ENCODE data around the gene PIGH. TPM values are rescaled to one million over a fixed set of nuclear protein-coding genes. Genes with fewer than 3 reads are reported as not detected.

The PIGH gene
- polyA plus RNA-seq, 1 of the 3 experiments (the other 2 are of a cell fraction), result 23.6 TPM

DNA sequence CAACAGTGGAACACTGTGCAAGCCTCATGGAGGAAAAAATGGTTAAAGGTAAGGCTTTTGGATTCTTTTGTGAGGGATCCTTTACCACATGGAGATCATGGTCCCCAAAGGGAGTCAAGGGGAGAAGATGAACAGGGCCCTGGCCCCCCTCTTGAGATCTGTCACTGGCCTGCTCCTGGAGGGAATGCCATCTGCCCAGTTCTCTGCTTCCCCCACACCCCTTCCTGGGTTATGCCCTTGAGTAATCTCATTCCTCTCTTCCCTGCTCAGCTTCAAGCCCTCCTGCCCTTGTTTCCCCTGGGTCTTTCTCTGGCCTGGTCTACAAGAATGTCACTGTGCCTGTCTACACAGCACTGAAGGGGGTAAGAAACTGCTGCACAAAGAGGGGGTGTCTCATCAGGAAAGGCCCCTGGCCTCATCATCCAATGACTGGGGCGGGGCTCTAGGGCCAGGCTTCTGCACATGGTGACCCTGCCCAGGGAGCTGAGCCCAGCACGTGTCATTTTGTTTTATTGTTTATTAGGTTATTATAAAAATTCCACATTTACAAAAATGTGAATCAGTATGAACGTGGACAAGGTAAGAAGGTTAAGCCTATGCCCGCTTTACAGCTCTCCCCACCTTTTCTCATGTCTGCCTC is 30.3 kb downstream of the PIGH start:
- H3K9ac ChIP-seq, result no peak overlapping the region
- H4K20me1 ChIP-seq (ENCODE audit: insufficient read depth), result no peaks in the 10 kb centered on the region
- H3K4me3 ChIP-seq (ENCODE audit: low read depth in 2 of 2, low read length in 1 of 2), result no peak overlapping the region
- H3K79me2 ChIP-seq (ENCODE audit: insufficient read depth), result no peaks in the 10 kb centered on the region
- H3K4me1 ChIP-seq (ENCODE audit: control insufficient read depth in 1 of 2, insufficient read depth in 2 of 2, low read depth in 1 of 2, low read length in 1 of 2), result no peaks in the 10 kb centered on the region; a peak in 1 of 4 replicates
- H3K9me2 ChIP-seq, result no peaks in the 10 kb centered on the region
- no peak overlapping the region for H3K4me2 ChIP-seq
- 73% methylated on average over 4 of the region's 4 CpGs for WGBS (ENCODE audit: low lambda C conversion rate)
- H3K27ac ChIP-seq (ENCODE audit: low read depth in 2 of 2, low read length in 1 of 2), result no peak overlapping the region
- no peaks in the 10 kb centered on the region for H3K9me3 ChIP-seq
- ChIA-PET POLR2A (no interaction called here), CTCF (interaction anchor here (0.6 to 24.4 kb wide), 10 partner anchors 14 to 163 kb away, joined by 4 to 319 read pairs (median 20); no protein-coding TSS in a partner anchor)
- no peak for DNase-seq
- H2AFZ ChIP-seq (ENCODE audit: low read depth), result no peak overlapping the region
- TF ChIP-seq TAF1 (IDR thresholded peaks at IDR 0.05; ENCODE audit: borderline replicate concordance, low read depth, low read length), result no peak
- TF ChIP-seq EP300 (IDR thresholded peaks at IDR 0.05; ENCODE audit: borderline replicate concordance in 1 of 2, low read depth in 1 of 2, low read length in 1 of 2), result no peak
- TF ChIP-seq, protein P1, sequence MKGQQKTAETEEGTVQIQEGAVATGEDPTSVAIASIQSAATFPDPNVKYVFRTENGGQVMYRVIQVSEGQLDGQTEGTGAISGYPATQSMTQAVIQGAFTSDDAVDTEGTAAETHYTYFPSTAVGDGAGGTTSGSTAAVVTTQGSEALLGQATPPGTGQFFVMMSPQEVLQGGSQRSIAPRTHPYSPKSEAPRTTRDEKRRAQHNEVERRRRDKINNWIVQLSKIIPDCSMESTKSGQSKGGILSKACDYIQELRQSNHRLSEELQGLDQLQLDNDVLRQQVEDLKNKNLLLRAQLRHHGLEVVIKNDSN (IDR thresholded peaks at IDR 0.05; ENCODE audit: borderline replicate concordance, low read depth), result no peak
- TF ChIP-seq FOXM1 (IDR thresholded peaks at IDR 0.05; ENCODE audit: low read depth), result no peak
- no peak for TF ChIP-seq MXI1 (IDR thresholded peaks at IDR 0.05; ENCODE audit: low read depth, low read length)
- TF ChIP-seq SMC3 (IDR thresholded peaks at IDR 0.05; ENCODE audit: low read depth, low read length), result no peak
- TF ChIP-seq TEAD4 (IDR thresholded peaks at IDR 0.05; ENCODE audit: borderline replicate concordance, insufficient read depth), result no peak
- TF ChIP-seq RAD21 (IDR thresholded peaks at IDR 0.05; ENCODE audit: low read length), result no peak
- H3K27me3 ChIP-seq (ENCODE audit: insufficient read depth), result no peaks in the 10 kb centered on the region
- H3F3A ChIP-seq (replicated peaks; ENCODE audit: insufficient read depth), result no peaks in the 10 kb centered on the region
- no peaks in the 10 kb centered on the region for H3K36me3 ChIP-seq (replicated peaks in 1 of 2; ENCODE audit: control insufficient read depth in 1 of 2, insufficient read depth in 2 of 2, low read length in 1 of 2)

DNA sequence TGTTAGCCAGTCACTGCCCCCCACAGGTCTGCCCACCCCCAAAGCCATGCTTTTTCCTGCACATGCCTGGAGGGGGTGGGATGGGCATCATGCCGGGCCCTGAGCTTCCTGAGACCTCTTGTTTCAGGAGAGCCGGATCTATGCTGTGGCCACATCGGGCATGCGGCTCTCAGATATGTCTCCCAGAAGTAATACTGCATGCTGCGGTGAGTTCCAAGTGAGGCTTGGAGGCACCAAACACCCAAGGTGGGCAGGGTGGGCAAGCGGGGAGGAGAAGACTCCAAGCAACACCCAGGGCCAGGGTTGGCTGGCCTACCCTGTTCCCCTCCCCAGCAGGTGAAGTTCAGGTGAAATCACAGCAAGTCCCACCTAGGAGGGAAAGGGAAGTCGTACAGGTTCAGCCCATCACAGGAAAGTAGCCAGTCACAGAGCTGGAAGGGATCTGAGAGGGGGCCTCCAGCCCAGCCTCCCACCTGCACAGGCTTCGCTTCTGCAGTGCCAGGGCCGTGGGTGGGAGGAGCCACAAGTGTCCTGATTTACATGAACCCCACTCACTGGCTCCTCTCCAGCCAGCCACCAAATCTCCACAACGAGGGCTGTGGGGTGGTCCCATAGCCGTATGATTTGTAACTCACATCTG is 30.9 kb downstream of the PIGH start:
- DNase-seq, result no peak
- Histone ChIP-seq H2AFZ (ENCODE audit: low read depth) (no peak overlapping the region), H3K79me2 (ENCODE audit: insufficient read depth) (no peaks in the 10 kb centered on the region), H3K27me3 (ENCODE audit: insufficient read depth) (no peaks in the 10 kb centered on the region), H3K4me2 (no peak overlapping the region), H3K4me1 (ENCODE audit: control insufficient read depth in 1 of 2, insufficient read depth in 2 of 2, low read depth in 1 of 2, low read length in 1 of 2) (no peaks in the 10 kb centered on the region), H3K36me3 (replicated peaks in 1 of 2; ENCODE audit: control insufficient read depth in 1 of 2, insufficient read depth in 2 of 2, low read length in 1 of 2) (no peaks in the 10 kb centered on the region), H3K4me3 (ENCODE audit: low read depth in 2 of 2, low read length in 1 of 2) (no peak overlapping the region), H3K9ac (no peak overlapping the region), H3F3A (replicated peaks; ENCODE audit: insufficient read depth) (no peaks in the 10 kb centered on the region), H3K27ac (ENCODE audit: low read depth in 2 of 2, low read length in 1 of 2) (no peak overlapping the region), H3K9me2 (no peaks in the 10 kb centered on the region), H3K9me3 (no peaks in the 10 kb centered on the region), H4K20me1 (ENCODE audit: insufficient read depth) (no peaks in the 10 kb centered on the region)
- 79% methylated on average over 4 of the region's 11 CpGs for WGBS (ENCODE audit: low lambda C conversion rate)
- ChIA-PET CTCF (interaction anchor here (0.6 to 24.4 kb wide), 5 partner anchors 20 to 155 kb away, joined by 4 to 319 read pairs (median 21); no protein-coding TSS in a partner anchor), POLR2A (no interaction called here)
- TF ChIP-seq POLR2AphosphoS5 (IDR thresholded peaks at IDR 0.05; ENCODE audit: low read depth, low read length), result no peak
- no peak for TF ChIP-seq CHD2 (IDR thresholded peaks at IDR 0.05; ENCODE audit: low read length, partially characterized antibody)
